SJSA1 (cell line): ENCODE measurements around the gene COPB1. TPM values are rescaled to one million over a fixed set of nuclear protein-coding genes. Genes with fewer than 3 reads are reported as not detected.

Source experiments
- DNase-seq, 2 experiments: peaks; one replicate each; pipeline ENCODE4 v3.0.0-alpha.2; 2015 to 2020; ENCODE audit warnings: low spot score in 2 of 2, low read depth in 1 of 2
- H3K27ac ChIP-seq: fragments of 250-450 bp; sonication (Bioruptor Pico); 2 replicates; pipeline ENCODE4 v1.5.1; 2020; ENCODE audit warnings: mild to moderate bottlenecking, moderate library complexity
- H3K27me3 ChIP-seq: fragments of 250-450 bp; sonication (Bioruptor Pico); replicated peaks from 2 replicates; pipeline ENCODE4 v1.5.1; 2020; ENCODE audit warnings: mild to moderate bottlenecking, moderate library complexity
- H3K36me3 ChIP-seq: fragments of 250-450 bp; sonication (Bioruptor Pico); 2 replicates; pipeline ENCODE4 v1.5.1; 2020; ENCODE audit warnings: mild to moderate bottlenecking
- H3K4me1 ChIP-seq: fragments of 250-450 bp; sonication (Bioruptor Pico); replicated peaks from 2 replicates; pipeline ENCODE4 v1.6.1; 2021; ENCODE audit warnings: mild to moderate bottlenecking
- H3K4me3 ChIP-seq: fragments of 250-450 bp; sonication (Bioruptor Pico); 2 replicates; pipeline ENCODE4 v1.5.1; 2020; ENCODE audit warnings: mild to moderate bottlenecking
- H3K9me3 ChIP-seq: fragments of 250-450 bp; sonication (Bioruptor Pico); replicated peaks from 2 replicates; pipeline ENCODE4 v1.5.1; 2020; ENCODE audit warnings: mild to moderate bottlenecking
- total RNA-seq: library from RNA; depleted of rRNA; stranded (reverse); fragments of >200 nt; shearing (Covaris generic); gene quantifications from 2 replicates; pipeline ENCODE4 v1.2.3, GENCODE V29; 2014

COPB1 gene
- total RNA-seq, 1 experiment from 2014 or later: 423 TPM

- Histone ChIP-seq H3K27ac (peak overlapping the region; percentile 87), H3K27me3 (no peaks in the 10 kb centered on the region), H3K36me3 (no peaks in the 10 kb centered on the region), H3K4me1 (peaks cover 47% of the 10 kb centered on the region), H3K4me3 (no peak overlapping the region), H3K9me3 (no peaks in the 10 kb centered on the region)
- DNase-seq: no peak
Measured at GRCh38 chr11:14444441-14445189, 55.0 kb downstream of the COPB1 start.

- Histone ChIP-seq H3K27me3 (no peaks in the 10 kb centered on the region), H3K4me3 (no peak overlapping the region), H3K9me3 (no peaks in the 10 kb centered on the region), H3K27ac (no peak overlapping the region), H3K36me3 (no peaks in the 10 kb centered on the region), H3K4me1 (peaks cover 42% of the 10 kb centered on the region)
- DNase-seq: no peak
Measured at GRCh38 chr11:14443638-14444037, 56.0 kb downstream of the COPB1 start.

- Histone ChIP-seq H3K36me3 (no peaks in the 10 kb centered on the region), H3K9me3 (no peaks in the 10 kb centered on the region), H3K4me1 (no peaks in the 10 kb centered on the region; the same call in 1 of the 2 replicates), H3K27me3 (no peaks in the 10 kb centered on the region), H3K27ac (no peak overlapping the region), H3K4me3 (no peak overlapping the region)
- DNase-seq: no peak
Measured at GRCh38 chr11:14435717-14436512, 63.7 kb downstream of the COPB1 start.

GRCh38 chr11:14425621-14426020 lies 74.0 kb downstream of the COPB1 start:
- H3K4me3 ChIP-seq: no peak overlapping the region
- no peaks in the 10 kb centered on the region for H3K36me3 ChIP-seq
- no peak for DNase-seq
- H3K4me1 ChIP-seq: peaks cover 34% of the 10 kb centered on the region
- H3K27me3 ChIP-seq: no peaks in the 10 kb centered on the region
- no peaks in the 10 kb centered on the region for H3K9me3 ChIP-seq
- no peak overlapping the region for H3K27ac ChIP-seq

- no peaks in the 10 kb centered on the region for H3K9me3 ChIP-seq
- H3K27me3 ChIP-seq: no peaks in the 10 kb centered on the region
- no peak overlapping the region for H3K4me3 ChIP-seq
- no peak for DNase-seq
- H3K4me1 ChIP-seq: peaks cover 38% of the 10 kb centered on the region
- H3K36me3 ChIP-seq: no peaks in the 10 kb centered on the region
- H3K27ac ChIP-seq: peak overlapping the region; percentile 65
Measured at GRCh38 chr11:14424096-14424495, 75.5 kb downstream of the COPB1 start.

DNA sequence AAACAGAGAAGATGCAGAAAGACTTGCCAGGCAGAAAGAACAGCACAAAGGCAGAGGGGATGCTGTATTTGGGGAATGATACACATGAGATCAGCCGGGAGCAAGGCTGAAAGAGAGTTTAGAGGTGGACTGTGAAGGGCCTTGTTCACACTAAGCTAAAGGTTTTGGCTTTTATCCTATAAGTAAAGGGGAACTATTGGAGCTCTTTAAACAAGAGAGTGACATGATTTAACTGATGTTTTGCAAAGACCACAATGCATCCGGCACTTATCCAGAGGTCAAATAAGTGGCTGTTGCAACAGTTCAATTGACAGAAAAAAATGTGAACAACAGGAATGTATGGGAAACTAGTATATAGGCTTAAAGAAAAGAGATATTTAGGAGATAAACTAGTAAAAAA lies 76.0 kb downstream of the COPB1 start:
- Histone ChIP-seq H3K36me3 (no peaks in the 10 kb centered on the region), H3K4me1 (peaks cover 42% of the 10 kb centered on the region), H3K27ac (peak overlapping the region; percentile 65), H3K9me3 (no peaks in the 10 kb centered on the region), H3K27me3 (no peaks in the 10 kb centered on the region), H3K4me3 (no peak overlapping the region)
- DNase-seq: peak in 1 of 2 experiments; percentile 58

GRCh38 chr11:14422814-14423182 lies 76.8 kb downstream of the COPB1 start:
- H3K27ac ChIP-seq: peak overlapping the region; percentile 65
- no peak for DNase-seq
- H3K9me3 ChIP-seq: no peaks in the 10 kb centered on the region
- no peaks in the 10 kb centered on the region for H3K27me3 ChIP-seq
- H3K4me3 ChIP-seq: no peak overlapping the region
- peaks cover 43% of the 10 kb centered on the region for H3K4me1 ChIP-seq
- H3K36me3 ChIP-seq: no peaks in the 10 kb centered on the region

DNA sequence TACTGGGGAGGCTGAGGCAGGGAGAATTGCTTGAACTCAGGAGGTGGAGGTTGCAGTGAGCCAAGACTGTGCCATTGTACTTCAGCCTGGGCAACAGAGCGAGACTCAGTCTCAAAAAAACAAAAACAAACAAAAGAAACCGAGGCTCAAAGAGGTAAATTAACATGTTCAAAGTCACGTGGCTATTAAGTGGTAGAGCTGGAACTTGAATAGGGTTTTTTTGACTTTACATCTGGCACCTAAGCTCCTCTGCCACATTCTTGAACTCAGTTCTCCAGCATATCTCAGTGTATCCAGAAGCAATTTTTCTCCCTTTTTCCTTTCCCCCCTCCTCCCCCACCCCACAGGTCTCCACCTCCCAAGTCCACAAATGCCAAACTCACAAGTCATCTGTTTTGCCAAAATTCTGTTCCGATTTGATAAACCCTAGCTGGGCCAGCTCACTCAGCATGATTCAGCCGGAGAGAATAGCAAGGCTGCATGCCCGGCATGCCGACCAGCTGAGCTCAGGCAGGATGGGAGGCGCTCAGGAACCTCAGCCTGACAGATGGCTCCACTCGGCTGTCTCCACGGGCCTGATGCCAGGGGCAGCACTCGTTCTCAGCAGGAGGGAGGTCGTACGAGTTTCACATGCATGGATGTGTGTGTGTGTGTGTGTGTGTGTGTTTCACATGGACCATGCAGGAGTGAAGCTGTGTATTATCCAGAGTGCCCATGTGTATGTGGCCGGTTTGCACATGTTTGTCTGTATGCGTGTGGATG lies 77.4 kb downstream of the COPB1 start:
- no peak overlapping the region for H3K4me3 ChIP-seq
- peaks cover 49% of the 10 kb centered on the region for H3K4me1 ChIP-seq
- H3K36me3 ChIP-seq: no peaks in the 10 kb centered on the region
- no peaks in the 10 kb centered on the region for H3K9me3 ChIP-seq
- H3K27ac ChIP-seq: peak overlapping the region; percentile 88
- no peaks in the 10 kb centered on the region for H3K27me3 ChIP-seq
- peak; percentile 99 to 100 for DNase-seq

DNA sequence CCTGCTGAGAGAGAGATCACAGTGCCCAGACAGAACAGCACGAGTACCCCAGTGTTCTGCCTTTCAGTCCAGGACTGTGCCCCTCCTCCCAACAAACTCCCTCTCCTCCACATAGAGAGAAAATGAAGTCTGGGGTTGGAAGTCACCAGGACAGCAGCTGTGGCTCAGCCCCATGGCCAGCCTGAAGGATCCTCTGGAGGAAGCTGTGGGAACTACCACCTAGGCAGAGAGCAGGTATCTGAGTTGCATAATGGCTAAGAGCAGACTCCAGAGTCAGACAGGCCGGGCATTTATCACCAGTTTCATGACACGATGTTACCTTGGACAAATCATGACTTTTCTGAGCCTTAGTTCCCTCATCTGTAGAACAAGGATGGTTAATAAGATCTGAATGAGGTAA lies 79.4 kb downstream of the COPB1 start:
- Histone ChIP-seq H3K9me3 (no peaks in the 10 kb centered on the region), H3K4me3 (no peak overlapping the region), H3K36me3 (no peaks in the 10 kb centered on the region), H3K27ac (no peak overlapping the region), H3K27me3 (no peaks in the 10 kb centered on the region), H3K4me1 (peaks cover 61% of the 10 kb centered on the region)
- DNase-seq: no peak

- H3K27ac ChIP-seq: no peak overlapping the region
- H3K4me1 ChIP-seq: peaks cover 64% of the 10 kb centered on the region
- no peaks in the 10 kb centered on the region for H3K9me3 ChIP-seq
- no peak overlapping the region for H3K4me3 ChIP-seq
- H3K36me3 ChIP-seq: no peaks in the 10 kb centered on the region
- peak in 1 of 2 experiments; percentile 35 for DNase-seq
- no peaks in the 10 kb centered on the region for H3K27me3 ChIP-seq
Measured at GRCh38 chr11:14418801-14419417, 80.7 kb downstream of the COPB1 start.

- Histone ChIP-seq H3K27ac (peak overlapping the region; percentile 5; the same call in 1 of the 2 replicates), H3K4me1 (peaks cover 64% of the 10 kb centered on the region), H3K36me3 (no peaks in the 10 kb centered on the region), H3K4me3 (no peak overlapping the region), H3K9me3 (no peaks in the 10 kb centered on the region), H3K27me3 (no peaks in the 10 kb centered on the region)
- no peak for DNase-seq
Measured at GRCh38 chr11:14417617-14418374, 81.8 kb downstream of the COPB1 start.

- no peaks in the 10 kb centered on the region for H3K27me3 ChIP-seq
- H3K36me3 ChIP-seq: no peaks in the 10 kb centered on the region
- H3K4me1 ChIP-seq: peaks cover 66% of the 10 kb centered on the region
- H3K27ac ChIP-seq: peak overlapping the region; percentile 5; the same call in 1 of the 2 replicates
- no peak overlapping the region for H3K4me3 ChIP-seq
- no peaks in the 10 kb centered on the region for H3K9me3 ChIP-seq
- DNase-seq: no peak
Measured at GRCh38 chr11:14417186-14417585, 82.4 kb downstream of the COPB1 start.
